RWPE1 (cell line): ENCODE results near the gene PDE4D.

Experiments used
- CTCF ChIA-PET: fragments of 350-600 bp; sonication (Branson Sonifier 250); formaldehyde crosslinking; extraction: SDS; loops from one replicate; lab custom pipeline; 2021; lab: Yijun Ruan, JAX
- POLR2A ChIA-PET: fragments of 400-600 bp; formaldehyde crosslinking; extraction: SDS; loops from one replicate; lab custom pipeline; 2020; ENCODE audit warnings: antibody characterized with exemption; ENCODE audit not compliant: low non-redundant PET; lab: Yijun Ruan, JAX
- DNase-seq: peaks from one replicate; pipeline ENCODE4 v3.0.0; 2012; ENCODE audit warnings: low spot score
- H3K27ac ChIP-seq: fragments of 450-650 bp; 2 replicates; pipeline ENCODE4 v1.5.1; 2017
- TF ChIP-seq, protein P1 (sequence below): fragments of 450-650 bp; conservative IDR thresholded peaks from 2 replicates; pipeline ENCODE4 v1.5.1; 2017; ENCODE audit warnings: low read depth, mild to moderate bottlenecking

Gene PDE4D

DNA sequence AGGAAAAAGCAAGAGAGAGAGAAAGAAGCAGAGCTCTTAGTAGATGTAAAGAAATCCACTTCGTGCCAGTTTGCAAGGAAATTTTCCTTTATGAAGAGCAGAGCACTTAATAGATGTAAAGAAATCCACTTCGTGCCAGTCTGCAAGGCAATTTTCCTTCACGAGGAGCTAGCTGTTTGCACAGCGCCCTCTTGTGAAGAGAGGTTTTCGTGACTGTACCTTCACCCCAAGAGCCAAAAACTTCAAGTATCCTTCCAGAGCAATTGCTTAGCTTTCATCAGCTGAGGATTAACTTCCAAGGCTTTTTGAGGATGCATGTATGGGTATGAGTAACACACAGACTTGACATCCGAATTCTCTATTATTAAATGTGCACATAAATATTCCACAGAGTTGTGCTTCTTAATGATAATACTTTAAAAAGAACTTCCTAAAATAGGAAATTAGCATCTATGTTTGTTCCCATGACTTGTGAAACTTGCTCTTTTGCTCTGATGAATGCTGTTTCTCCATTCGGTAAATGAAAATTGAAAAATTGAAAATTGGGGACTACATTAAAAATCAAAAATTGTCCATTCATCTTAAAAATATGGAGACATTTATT is 525.6 kb downstream of the PDE4D start:
- ChIA-PET POLR2A (no interaction called here), CTCF (interaction anchor here (0.5 to 4.1 kb wide), 23 partner anchors 9 to 193 kb away, joined by 3 to 33 read pairs (median 4); no protein-coding TSS in a partner anchor)
- H3K27ac ChIP-seq: no peak overlapping the region
- peak; percentile 44 for DNase-seq
- TF ChIP-seq, protein P1, sequence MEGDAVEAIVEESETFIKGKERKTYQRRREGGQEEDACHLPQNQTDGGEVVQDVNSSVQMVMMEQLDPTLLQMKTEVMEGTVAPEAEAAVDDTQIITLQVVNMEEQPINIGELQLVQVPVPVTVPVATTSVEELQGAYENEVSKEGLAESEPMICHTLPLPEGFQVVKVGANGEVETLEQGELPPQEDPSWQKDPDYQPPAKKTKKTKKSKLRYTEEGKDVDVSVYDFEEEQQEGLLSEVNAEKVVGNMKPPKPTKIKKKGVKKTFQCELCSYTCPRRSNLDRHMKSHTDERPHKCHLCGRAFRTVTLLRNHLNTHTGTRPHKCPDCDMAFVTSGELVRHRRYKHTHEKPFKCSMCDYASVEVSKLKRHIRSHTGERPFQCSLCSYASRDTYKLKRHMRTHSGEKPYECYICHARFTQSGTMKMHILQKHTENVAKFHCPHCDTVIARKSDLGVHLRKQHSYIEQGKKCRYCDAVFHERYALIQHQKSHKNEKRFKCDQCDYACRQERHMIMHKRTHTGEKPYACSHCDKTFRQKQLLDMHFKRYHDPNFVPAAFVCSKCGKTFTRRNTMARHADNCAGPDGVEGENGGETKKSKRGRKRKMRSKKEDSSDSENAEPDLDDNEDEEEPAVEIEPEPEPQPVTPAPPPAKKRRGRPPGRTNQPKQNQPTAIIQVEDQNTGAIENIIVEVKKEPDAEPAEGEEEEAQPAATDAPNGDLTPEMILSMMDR: peak; percentile 83

DNA sequence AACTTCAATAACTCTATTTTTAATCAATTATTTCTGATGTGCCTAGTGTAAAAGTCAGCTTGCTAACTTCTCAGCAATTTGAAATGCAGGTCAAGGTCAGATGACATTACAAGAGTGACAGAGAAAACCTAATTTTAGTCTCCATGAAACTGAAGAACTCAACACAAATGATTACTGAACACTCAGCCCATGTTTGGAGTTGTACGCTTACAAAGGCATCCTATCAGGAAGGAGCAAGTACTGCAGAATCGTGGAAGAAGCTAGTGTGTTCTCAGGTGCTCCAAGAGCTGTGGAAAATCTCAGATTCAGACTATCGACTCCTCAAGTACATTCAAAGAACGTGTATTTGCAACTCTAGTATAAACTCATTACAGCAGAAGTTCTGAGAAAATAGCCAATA is 526.7 kb downstream of the PDE4D start:
- ChIA-PET CTCF (interaction anchor here (0.5 to 4.1 kb wide), 7 partner anchors 11 to 193 kb away, joined by 3 to 33 read pairs (median 7); no protein-coding TSS in a partner anchor), POLR2A (no interaction called here)
- H3K27ac ChIP-seq: no peak overlapping the region
- DNase-seq: no peak
- TF ChIP-seq, protein P1: no peak

DNA sequence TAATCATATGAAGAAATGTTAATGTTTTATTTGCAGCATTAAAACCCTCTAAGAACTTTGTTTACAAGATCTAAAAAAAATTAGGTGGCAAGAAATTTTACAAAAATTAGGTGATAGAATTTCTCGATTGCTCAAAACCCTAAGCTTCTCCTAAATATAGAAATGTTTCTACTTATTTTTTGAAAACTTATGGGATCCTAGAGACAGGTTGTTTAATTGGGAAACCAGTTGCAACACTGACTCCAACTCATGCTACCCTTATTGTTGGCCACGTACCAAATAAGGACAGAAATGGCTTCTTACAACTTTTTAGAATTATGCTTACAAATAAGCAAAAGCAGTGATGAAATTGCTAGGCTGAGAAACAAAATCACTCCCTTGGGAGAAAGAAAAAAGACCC is 531.1 kb downstream of the PDE4D start:
- DNase-seq: no peak
- TF ChIP-seq, protein P1: no peak
- CTCF ChIA-PET: interaction anchor here (0.6 kb wide), 1 partner anchor 1036 kb away, joined by 5 read pairs; no protein-coding TSS in a partner anchor
- no peak overlapping the region for H3K27ac ChIP-seq
- POLR2A ChIA-PET: no interaction called here

DNA sequence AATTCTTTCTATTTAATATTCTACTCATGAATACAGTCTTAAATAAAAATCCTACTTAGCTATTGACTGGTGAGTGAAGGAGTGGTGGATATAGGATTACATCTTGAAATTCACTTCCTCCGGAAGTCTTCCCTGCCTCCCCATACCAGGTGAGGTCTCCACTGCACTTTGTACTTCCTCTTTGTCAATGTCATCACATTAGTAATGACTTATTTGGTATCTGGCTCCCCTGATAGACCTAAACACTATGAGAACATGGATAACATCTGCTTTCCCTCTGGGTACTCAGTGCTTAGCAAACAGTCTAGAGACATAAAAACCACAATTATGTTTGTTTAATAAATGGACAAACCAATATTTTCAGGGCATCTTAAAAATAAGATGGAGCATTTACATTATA is 532.1 kb downstream of the PDE4D start:
- no peak for DNase-seq
- H3K27ac ChIP-seq: no peak overlapping the region
- TF ChIP-seq, protein P1: no peak
- ChIA-PET POLR2A (no interaction called here), CTCF (interaction anchor here (0.6 kb wide), 2 partner anchors 13 to 173 kb away, joined by 3 read pairs; no protein-coding TSS in a partner anchor)

DNA sequence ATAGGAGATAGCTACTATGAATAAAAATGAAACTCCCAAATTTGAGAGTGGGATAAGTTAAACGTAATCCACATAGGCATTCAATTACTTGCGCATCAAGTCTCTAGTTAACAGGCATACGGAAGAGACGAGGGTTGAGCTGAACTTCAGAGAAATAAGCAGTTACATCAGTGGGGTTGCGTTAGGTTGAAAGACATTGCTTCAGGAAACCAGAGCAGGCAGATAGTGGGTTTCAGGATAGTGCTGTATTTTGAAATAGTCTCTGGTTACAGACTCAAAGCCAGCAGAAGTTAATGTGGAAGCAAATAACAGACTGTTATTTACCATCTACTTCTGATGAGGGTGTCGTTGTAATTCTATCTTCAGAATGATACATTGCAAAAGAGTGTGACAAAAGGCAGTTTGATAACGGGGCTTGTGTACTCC is 533.4 kb downstream of the PDE4D start:
- no peak overlapping the region for H3K27ac ChIP-seq
- DNase-seq: no peak
- POLR2A ChIA-PET: no interaction called here
- TF ChIP-seq, protein P1: no peak
- CTCF ChIA-PET: interaction anchor here (2.6 kb wide), 1 partner anchor 8 kb away, joined by 8 read pairs; no protein-coding TSS in a partner anchor

DNA sequence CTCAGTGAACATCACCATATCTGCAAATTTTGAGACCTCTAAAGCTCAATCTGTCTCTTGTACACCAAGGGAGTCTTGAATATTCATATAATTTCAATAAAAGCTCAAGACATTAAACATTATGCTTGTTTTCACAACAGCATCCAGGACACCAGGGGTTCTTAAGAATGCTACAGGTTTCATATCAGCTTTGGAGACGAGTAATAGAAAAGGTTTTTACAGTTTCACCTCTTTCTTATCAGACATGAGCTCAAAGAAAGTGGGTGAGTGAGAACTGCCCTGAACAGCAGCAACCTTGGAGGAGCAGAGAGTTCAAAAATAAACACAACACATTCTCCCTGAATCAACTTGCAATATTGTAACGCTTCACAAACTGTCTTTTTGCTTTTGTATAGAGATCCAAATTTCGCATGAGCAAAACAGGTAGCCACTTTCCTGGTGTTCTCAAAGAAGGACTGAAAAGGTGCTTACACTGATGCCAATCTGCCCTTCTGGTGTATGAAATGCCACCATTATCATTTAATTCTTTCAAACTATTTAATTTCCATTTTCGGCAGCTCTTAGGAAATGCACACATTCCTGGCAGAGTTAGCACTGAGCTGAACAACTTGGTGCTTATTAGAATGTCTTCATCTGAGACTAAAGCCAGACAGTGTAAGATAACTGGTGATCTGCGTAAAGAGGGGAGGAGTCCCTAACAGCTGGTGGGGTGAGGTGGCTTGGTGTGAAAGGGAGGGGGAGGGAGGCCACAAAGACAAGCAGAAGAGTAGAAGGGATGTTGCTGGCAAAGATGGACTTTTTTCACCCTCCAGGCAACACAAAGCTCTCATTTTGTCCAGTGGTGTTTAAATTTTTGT is 535.3 kb downstream of the PDE4D start:
- TF ChIP-seq, protein P1: no peak
- ChIA-PET POLR2A (no interaction called here), CTCF (interaction anchor here (0.5 to 2.6 kb wide), 5 partner anchors 10 to 472 kb away, joined by 3 to 8 read pairs (median 6); no protein-coding TSS in a partner anchor)
- no peak overlapping the region for H3K27ac ChIP-seq
- no peak for DNase-seq
